Fibroblast of villous mesenchyme (primary cell): ENCODE data around the gene AKT3. TPM values are rescaled to one million over a fixed set of nuclear protein-coding genes. Genes with fewer than 3 reads are reported as not detected.

Source experiments
- DNase-seq: peaks from one replicate; pipeline ENCODE4 v3.0.0-alpha.2; 2010; ENCODE audit warnings: low read depth
- H3K4me3 ChIP-seq: 2 replicates; pipeline ENCODE4 v1.5.1; 2011; ENCODE audit warnings: low read depth, mild to moderate bottlenecking, low read length
- total RNA-seq: library from RNA; depleted of rRNA; stranded (reverse); fragments of >200 nt; gene quantifications from 2 replicates; pipeline ENCODE4 v1.2.3, GENCODE V29; 2012
- TF ChIP-seq, protein P1 (sequence below): IDR thresholded peaks from 2 replicates; pipeline ENCODE4 v1.5.1; 2012; ENCODE audit warnings: low read depth, mild to moderate bottlenecking, low read length; ENCODE audit not compliant: insufficient read depth

The AKT3 gene
- total RNA-seq, 1 donor = 38.0 TPM

DNA sequence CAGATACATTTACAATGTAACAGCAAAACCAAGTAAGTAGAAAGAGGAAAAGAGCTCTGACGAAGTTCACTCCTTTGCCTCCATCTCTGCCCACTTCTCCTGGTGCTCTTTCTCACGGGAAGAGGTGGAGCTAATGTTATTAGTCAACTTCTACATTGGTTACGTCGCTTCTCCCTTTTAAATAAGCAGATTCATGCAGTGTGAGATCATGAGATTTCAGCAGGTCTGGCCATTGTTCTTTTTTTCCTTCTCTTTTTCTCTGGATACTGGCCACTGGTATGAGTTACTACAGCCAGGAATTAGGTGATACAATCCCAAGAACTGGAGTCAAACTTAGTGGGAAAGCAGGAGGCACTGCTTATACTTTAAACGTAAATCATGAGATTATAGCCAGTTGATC is 207.1 kb downstream of the AKT3 start:
- no peak for DNase-seq
- TF ChIP-seq, protein P1, sequence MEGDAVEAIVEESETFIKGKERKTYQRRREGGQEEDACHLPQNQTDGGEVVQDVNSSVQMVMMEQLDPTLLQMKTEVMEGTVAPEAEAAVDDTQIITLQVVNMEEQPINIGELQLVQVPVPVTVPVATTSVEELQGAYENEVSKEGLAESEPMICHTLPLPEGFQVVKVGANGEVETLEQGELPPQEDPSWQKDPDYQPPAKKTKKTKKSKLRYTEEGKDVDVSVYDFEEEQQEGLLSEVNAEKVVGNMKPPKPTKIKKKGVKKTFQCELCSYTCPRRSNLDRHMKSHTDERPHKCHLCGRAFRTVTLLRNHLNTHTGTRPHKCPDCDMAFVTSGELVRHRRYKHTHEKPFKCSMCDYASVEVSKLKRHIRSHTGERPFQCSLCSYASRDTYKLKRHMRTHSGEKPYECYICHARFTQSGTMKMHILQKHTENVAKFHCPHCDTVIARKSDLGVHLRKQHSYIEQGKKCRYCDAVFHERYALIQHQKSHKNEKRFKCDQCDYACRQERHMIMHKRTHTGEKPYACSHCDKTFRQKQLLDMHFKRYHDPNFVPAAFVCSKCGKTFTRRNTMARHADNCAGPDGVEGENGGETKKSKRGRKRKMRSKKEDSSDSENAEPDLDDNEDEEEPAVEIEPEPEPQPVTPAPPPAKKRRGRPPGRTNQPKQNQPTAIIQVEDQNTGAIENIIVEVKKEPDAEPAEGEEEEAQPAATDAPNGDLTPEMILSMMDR = no peak
- no peak overlapping the region for H3K4me3 ChIP-seq

DNA sequence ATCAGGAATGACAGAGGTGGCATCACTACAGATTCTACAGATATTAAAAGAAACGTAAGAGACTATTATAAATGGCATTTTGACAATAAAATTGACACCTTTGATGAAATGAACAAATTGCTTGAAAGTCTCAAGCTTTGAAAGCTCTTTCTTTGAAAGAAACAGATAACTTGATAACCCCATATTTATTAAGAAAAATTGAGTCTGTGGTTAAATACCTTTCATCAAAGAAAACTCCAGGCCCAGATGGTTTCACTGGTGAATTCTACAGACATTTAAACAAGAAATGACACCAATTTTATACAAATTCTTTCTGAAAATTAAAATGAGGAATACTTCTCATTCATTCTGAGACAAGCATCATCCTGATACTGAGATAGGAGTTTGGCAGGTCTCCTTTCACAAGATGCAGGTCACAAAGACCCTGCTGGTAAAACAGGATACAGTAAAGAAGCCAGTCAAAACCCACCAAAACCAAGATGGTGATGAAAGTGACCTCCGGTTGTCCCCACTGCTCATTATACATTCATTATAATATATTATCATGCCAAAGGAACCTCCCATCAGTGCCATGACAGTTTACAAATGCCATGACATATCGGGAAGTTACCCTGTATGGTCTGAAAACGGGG is 210.9 kb downstream of the AKT3 start:
- H3K4me3 ChIP-seq = no peak overlapping the region
- TF ChIP-seq, protein P1 = no peak

DNA sequence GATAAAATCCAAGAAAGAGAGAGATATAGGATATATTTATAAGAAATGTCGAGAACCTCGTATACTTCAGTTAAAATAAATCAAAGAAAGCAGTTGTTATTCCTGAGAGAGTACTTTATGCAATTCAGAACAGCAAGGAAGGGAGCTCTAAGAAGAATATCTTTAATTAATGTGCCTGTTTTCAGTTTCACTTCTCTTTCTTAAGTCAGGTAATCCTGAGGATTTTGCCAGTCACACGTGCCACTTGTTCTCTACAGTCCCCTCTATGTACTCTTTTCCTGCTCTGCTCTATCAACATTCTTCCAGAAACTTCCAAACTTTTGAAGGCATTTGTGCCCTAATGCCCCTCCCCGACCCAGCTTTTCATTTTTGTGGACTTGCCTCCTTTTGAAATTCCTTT is 211.9 kb downstream of the AKT3 start:
- H3K4me3 ChIP-seq = no peak overlapping the region
- TF ChIP-seq, protein P1 = no peak
- no peak for DNase-seq

More for the DNA sequence above, 210.9 kb downstream of the AKT3 start:
- no peak for DNase-seq

DNA sequence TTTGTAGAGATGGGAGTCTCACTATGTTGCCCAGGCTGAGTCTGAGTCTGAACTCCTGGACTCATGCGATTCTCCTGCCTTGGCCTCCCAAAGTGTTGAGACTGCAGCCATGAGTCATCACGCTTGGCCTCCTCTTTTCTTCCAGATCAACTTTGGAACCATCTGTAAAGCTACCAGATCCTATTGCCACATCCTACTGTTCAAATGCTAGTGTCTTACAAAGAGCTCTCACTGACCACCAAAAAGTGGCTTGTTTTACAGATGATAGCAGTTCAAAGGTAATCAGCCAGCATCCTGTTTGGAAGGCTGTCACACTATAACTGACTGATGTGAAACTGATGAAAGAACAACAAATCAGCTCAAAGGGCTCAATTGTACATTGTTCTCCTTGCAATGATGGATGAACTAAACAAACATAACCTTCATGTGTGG is 221.6 kb downstream of the AKT3 start:
- no peak for DNase-seq
- TF ChIP-seq, protein P1 = no peak
- no peak overlapping the region for H3K4me3 ChIP-seq

DNA sequence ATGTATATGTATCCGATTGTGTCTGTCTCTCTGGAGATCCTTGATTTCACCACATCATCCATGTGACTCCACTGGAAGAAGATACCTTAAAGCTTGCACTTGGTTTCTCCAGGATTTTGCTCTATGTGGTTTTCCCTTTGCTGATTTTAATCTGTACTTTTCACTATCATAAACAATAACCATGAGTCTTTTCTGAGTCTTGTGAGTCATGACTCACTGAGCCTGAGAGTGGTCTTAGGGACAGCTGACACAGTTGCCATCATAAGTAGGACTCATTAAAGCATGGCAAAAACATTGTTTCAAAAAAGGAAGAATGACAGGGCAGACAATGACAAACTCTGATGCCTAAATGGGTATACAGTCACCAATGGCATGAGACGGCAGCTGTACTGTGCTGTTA is 226.2 kb downstream of the AKT3 start:
- no peak overlapping the region for H3K4me3 ChIP-seq
- peak; percentile 78 for DNase-seq
- TF ChIP-seq, protein P1 = no peak

DNA sequence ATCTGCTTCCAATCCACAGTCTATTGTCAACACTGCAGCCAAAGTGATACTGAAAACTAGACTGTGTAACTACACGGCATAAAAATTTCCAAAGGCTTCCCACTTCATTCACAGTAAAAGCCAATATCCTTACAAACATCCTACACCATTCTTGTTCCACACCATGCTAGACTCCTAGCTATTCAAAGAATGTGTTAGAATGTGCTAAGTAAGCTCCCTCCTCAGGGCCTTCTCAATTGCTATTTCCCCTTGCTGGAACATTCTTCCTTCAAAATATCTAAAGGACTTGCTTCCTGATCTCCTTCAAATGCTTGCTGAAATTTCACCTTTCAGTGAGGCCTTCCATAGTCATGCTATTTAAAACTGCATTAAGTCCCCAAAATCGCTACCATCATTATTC is 228.1 kb downstream of the AKT3 start:
- DNase-seq = no peak
- H3K4me3 ChIP-seq = no peak overlapping the region
- TF ChIP-seq, protein P1 = no peak

DNA sequence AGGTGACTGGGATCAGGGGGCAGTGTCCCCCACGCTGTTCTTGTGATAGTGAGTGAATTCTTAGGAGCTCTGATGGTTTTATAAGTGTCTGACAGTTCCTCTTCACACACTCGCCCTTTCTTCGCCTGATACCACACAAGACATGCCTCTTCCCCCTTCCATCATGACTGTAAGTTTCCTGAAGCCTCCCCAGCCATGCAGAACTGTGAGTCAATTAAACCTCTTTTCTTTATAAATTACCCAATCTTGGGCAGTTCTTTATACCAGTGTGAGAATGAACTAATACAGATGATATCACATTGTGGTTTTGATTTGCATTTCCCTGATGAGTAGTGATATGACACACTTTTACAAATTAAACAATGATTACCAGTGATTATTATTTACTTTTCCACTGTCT is 229.9 kb downstream of the AKT3 start:
- no peak for DNase-seq
- TF ChIP-seq, protein P1 = no peak
- H3K4me3 ChIP-seq = no peak overlapping the region
